GM23338 (cell line): ENCODE measurements around the gene MTCL1. TPM values are rescaled to one million over a fixed set of nuclear protein-coding genes. Genes with fewer than 3 reads are reported as not detected.
A peak's percentile ranks its signal among the peaks of the same experiment; 100 is the strongest.

Source experiments
- ATAC-seq: fragments of 200-7000 bp; cut with Tn5 transposase; 3 replicates; pipeline ENCODE4 v1.9.1; 2020
- DNase-seq: peaks from one replicate; pipeline ENCODE4 v3.0.0-alpha.2; 2015; ENCODE audit warnings: low spot score
- H2AFZ ChIP-seq: fragments of 200-600 bp; sonication (generic); 2 replicates; pipeline ENCODE4 v1.8.0; 2016; ENCODE audit warnings: antibody characterized with exemption, mild to moderate bottlenecking, moderate library complexity
- H3F3A ChIP-seq: fragments of 200-600 bp; sonication (generic); replicated peaks from 2 replicates; pipeline ENCODE4 v1.8.0; 2017; ENCODE audit warnings: antibody characterized with exemption, mixed run types, low read depth
- H3K27ac ChIP-seq: fragments of 200-600 bp; sonication (generic); 2 replicates; pipeline ENCODE4 v1.6.1; 2016; ENCODE audit warnings: low read depth
- H3K27me3 ChIP-seq: fragments of 200-600 bp; sonication (generic); 2 replicates; pipeline ENCODE4 v1.8.0; 2016; ENCODE audit warnings: mild to moderate bottlenecking, mixed run types, moderate library complexity; ENCODE audit not compliant: insufficient read depth
- H3K36me3 ChIP-seq: fragments of 200-600 bp; sonication (generic); 2 replicates; pipeline ENCODE4 v1.8.0; 2016; ENCODE audit warnings: mild to moderate bottlenecking; ENCODE audit not compliant: insufficient read depth
- H3K4me1 ChIP-seq: fragments of 200-600 bp; sonication (generic); 2 replicates; pipeline ENCODE4 v1.8.0; 2016; ENCODE audit warnings: mild to moderate bottlenecking, moderate library complexity; ENCODE audit not compliant: insufficient read depth
- H3K4me2 ChIP-seq: fragments of 200-600 bp; sonication (generic); 2 replicates; pipeline ENCODE4 v1.7.1; 2017; ENCODE audit warnings: mixed run types
- H3K4me3 ChIP-seq: fragments of 200-600 bp; sonication (generic); 2 replicates; pipeline ENCODE4 v1.6.1; 2016; ENCODE audit warnings: mixed run types
- H3K79me2 ChIP-seq: fragments of 200-600 bp; sonication (generic); replicated peaks from 2 replicates; pipeline ENCODE4 v1.8.0; 2017; ENCODE audit warnings: mild to moderate bottlenecking; ENCODE audit not compliant: insufficient read depth
- H3K9me2 ChIP-seq: fragments of 200-600 bp; sonication (generic); 2 replicates; pipeline ENCODE4 v1.8.0; 2017; ENCODE audit not compliant: insufficient read depth
- H4K20me1 ChIP-seq: fragments of 200-600 bp; sonication (generic); replicated peaks from 2 replicates; pipeline ENCODE4 v1.8.0; 2017; ENCODE audit warnings: mild to moderate bottlenecking; ENCODE audit not compliant: insufficient read depth
- H3K27ac Mint-ChIP-seq: 2 replicates; pipeline ENCODE4 v1.8.0; 2020; ENCODE audit warnings: inconsistent platforms, mild to moderate bottlenecking, moderate library complexity, mixed read lengths
- H3K27me3 Mint-ChIP-seq: 3 replicates; pipeline ENCODE4 v1.8.0; 2022; ENCODE audit warnings: low read depth, mild to moderate bottlenecking, moderate library complexity, mixed read lengths, inconsistent platforms; ENCODE audit not compliant: insufficient read depth, poor library complexity
- H3K36me3 Mint-ChIP-seq: 3 replicates; pipeline ENCODE4 v1.8.0; 2021; ENCODE audit warnings: low read depth, mild to moderate bottlenecking, inconsistent platforms, moderate library complexity, mixed read lengths
- H3K4me1 Mint-ChIP-seq: 3 replicates; pipeline ENCODE4 v1.8.0; 2020; ENCODE audit warnings: mild to moderate bottlenecking, inconsistent platforms, mixed read lengths
- H3K4me3 Mint-ChIP-seq: 3 replicates; pipeline ENCODE4 v1.8.0; 2021; ENCODE audit warnings: moderate library complexity, mild to moderate bottlenecking, inconsistent platforms, mixed read lengths
- H3K9me3 Mint-ChIP-seq: 3 replicates; pipeline ENCODE4 v1.8.0; 2020; ENCODE audit warnings: moderate library complexity, mild to moderate bottlenecking, inconsistent platforms, mixed read lengths
- CREB1 ChIP-seq: fragments of 250-450 bp; sonication (Bioruptor Pico); IDR thresholded peaks from 2 replicates; pipeline ENCODE4 v1.5.0; 2020; ENCODE audit warnings: low read depth, mild to moderate bottlenecking, moderate library complexity
- CTCF ChIP-seq, 2 experiments: fragments of 200-600 bp in 1 of 2; sonication (generic) in 1 of 2; conservative IDR thresholded peaks; 2 replicates each; pipeline versions ENCODE4 v1.5.1 to v1.6.1; 2016 to 2017; ENCODE audit warnings: antibody characterized with exemption in 2 of 2, low read depth in 2 of 2, mild to moderate bottlenecking in 2 of 2, moderate library complexity in 1 of 2
- ETS1 ChIP-seq: IDR thresholded peaks from 2 replicates; pipeline ENCODE4 v1.6.1; 2016; ENCODE audit warnings: antibody characterized with exemption
- EZH2 ChIP-seq: fragments of 200-600 bp; sonication (generic); IDR thresholded peaks from one replicate; pipeline ENCODE4 v1.8.0; 2017; ENCODE audit warnings: antibody characterized with exemption, mild to moderate bottlenecking, low read depth; ENCODE audit not compliant: unreplicated experiment
- EZH2phosphoT487 ChIP-seq: fragments of 200-600 bp; sonication (generic); IDR thresholded peaks from one replicate; pipeline ENCODE4 v1.8.1; 2018; ENCODE audit warnings: antibody characterized with exemption; ENCODE audit not compliant: unreplicated experiment
- JUNB ChIP-seq: IDR thresholded peaks from one replicate; pipeline ENCODE4 v1.6.1; 2016; ENCODE audit warnings: antibody characterized with exemption; ENCODE audit not compliant: unreplicated experiment
- NANOG ChIP-seq: IDR thresholded peaks from 2 replicates; pipeline ENCODE4 v1.6.1; 2016; ENCODE audit warnings: antibody characterized with exemption, borderline replicate concordance
- POLR2AphosphoS5 ChIP-seq: IDR thresholded peaks from 2 replicates; pipeline ENCODE4 v1.6.1; 2016; ENCODE audit warnings: antibody characterized with exemption, low read depth
- REST ChIP-seq: IDR thresholded peaks from one replicate; pipeline ENCODE4 v1.6.1; 2018; ENCODE audit warnings: antibody characterized with exemption; ENCODE audit not compliant: unreplicated experiment
- STAT1 ChIP-seq: IDR thresholded peaks from one replicate; pipeline ENCODE4 v1.6.1; 2016; ENCODE audit warnings: antibody characterized with exemption; ENCODE audit not compliant: unreplicated experiment
- ZNF114 ChIP-seq: fragments of 250-450 bp; sonication (Bioruptor Pico); IDR thresholded peaks from 2 replicates; pipeline ENCODE4 v1.5.0; 2020; ENCODE audit warnings: mild to moderate bottlenecking, moderate library complexity
- ZNF331 ChIP-seq: fragments of 250-450 bp; sonication (Bioruptor Pico); IDR thresholded peaks from 2 replicates; pipeline ENCODE4 v1.5.0; 2020; ENCODE audit warnings: low read depth, mild to moderate bottlenecking, moderate library complexity
- ZNF462 ChIP-seq: fragments of 250-450 bp; sonication (Bioruptor Pico); IDR thresholded peaks from 2 replicates; pipeline ENCODE4 v1.5.0; 2020; ENCODE audit warnings: mild to moderate bottlenecking, moderate library complexity
- polyA plus RNA-seq: library from polyadenylated mRNA; unstranded; fragments of >200 nt; fragmentation: Nextera tagmentation; extraction: Ambion mirVana; gene quantifications from 2 replicates; pipeline ENCODE4 v1.2.1, GENCODE V29; 2016
- total RNA-seq: library from RNA; depleted of rRNA; stranded (reverse); fragments of >200 nt; shearing (Covaris generic); gene quantifications from 2 replicates; pipeline ENCODE4 v1.2.3, GENCODE V29; 2014

MTCL1 gene
- total and polyA plus RNA-seq, 2 experiments from 2014 or later: 14.4 to 45.0 TPM

- Histone ChIP-seq H3K4me3 (no peak overlapping the region), H3K4me1 (peaks cover 19% of the 10 kb centered on the region), H3K27me3 (peaks cover 35% of the 10 kb centered on the region), H3F3A (peaks cover 5% of the 10 kb centered on the region), H3K27ac (no peak overlapping the region), H4K20me1 (no peaks in the 10 kb centered on the region), H3K9me2 (no peaks in the 10 kb centered on the region), H3K4me2 (0 out of 2 replicates have a peak overlapping the region, but pooled peaks have one; percentile 93), H3K79me2 (peaks cover 7% of the 10 kb centered on the region), H2AFZ (no peak overlapping the region), H3K36me3 (no peaks in the 10 kb centered on the region)
- TF ChIP-seq ZNF462 (CRISPR knock-in tag): no peak
- no peak for TF ChIP-seq ZNF114 (CRISPR knock-in tag)
- no peak for TF ChIP-seq ZNF331 (CRISPR knock-in tag)
- no peak for TF ChIP-seq EZH2
- TF ChIP-seq JUNB: no peak
- no peak for TF ChIP-seq ETS1
- no peak for TF ChIP-seq REST
- no peak for TF ChIP-seq CTCF (conservative IDR thresholded peaks at IDR 0.05; ENCODE audit: low read depth in 2 of 2)
- TF ChIP-seq EZH2phosphoT487: no peak
- no peak for TF ChIP-seq STAT1
- TF ChIP-seq NANOG: no peak
- TF ChIP-seq POLR2AphosphoS5: no peak
- TF ChIP-seq CREB1 (CRISPR knock-in tag): no peak
- Mint-ChIP-seq H3K27me3 (peaks cover 26% of the 10 kb centered on the region), H3K4me3 (no peak overlapping the region), H3K9me3 (no peaks in the 10 kb centered on the region), H3K4me1 (peaks cover 20% of the 10 kb centered on the region), H3K36me3 (peaks cover 4% of the 10 kb centered on the region; the same call in 2 of the 3 replicates), H3K27ac (no peak overlapping the region)
- ATAC-seq (no peak), DNase-seq (no peak)
Measured at GRCh38 chr18:8702668-8703067, 2.7 kb upstream of the MTCL1 start.
